ENCODE data around the gene CPA1. TPM values are rescaled to one million over a fixed set of nuclear protein-coding genes. Genes with fewer than 3 reads are reported as not detected.

Gene CPA1
- total RNA-seq, 2 donors from 2014 or later = not detected

DNA sequence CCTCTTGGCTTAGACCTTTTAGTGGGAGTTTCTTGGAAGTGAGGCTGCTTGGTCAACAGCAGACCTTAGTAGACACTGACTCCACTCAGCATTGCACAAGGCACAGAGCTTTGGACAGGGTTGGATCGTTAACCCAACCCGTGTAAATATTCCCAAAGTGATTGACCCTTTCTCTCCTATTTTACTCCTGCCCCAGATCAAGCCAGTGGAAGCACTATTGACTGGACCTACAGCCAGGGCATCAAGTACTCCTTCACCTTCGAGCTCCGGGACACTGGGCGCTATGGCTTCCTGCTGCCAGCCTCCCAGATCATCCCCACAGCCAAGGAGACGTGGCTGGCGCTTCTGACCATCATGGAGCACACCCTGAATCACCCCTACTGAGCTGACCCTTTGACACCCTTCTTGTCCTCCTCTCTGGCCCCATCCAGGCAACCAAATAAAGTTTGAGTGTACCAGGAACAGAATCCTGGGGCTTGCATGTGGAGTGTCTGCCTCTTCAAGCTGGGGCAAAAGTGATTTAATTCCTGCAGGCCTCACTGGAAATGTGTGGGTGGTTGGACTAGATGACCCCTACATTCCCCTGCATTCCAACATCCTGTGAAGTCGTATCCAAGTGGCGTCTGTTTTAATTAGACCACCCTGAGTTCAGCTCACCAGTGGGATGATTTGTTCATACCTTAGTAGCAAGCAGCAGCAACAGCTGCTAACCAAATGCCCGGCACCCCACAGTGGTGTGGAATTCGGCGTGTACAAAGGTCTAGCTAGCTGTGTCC lies 7.5 kb downstream of the CPA1 start:
- H3K4me3 ChIP-seq (ENCODE audit: low read length) = no peak overlapping the region
- 94 to 96% methylated on average over 7 to 12 of the region's 12 CpGs for WGBS, 2 experiments (ENCODE audit: insufficient coverage in 1 of 2, insufficient read length in 1 of 2)
- H3K9me3 ChIP-seq (ENCODE audit: control insufficient read depth, low read length) = no peaks in the 10 kb centered on the region
- peak overlapping the region; percentile 55 for H3K27ac ChIP-seq (ENCODE audit: low read depth, low read length)
- H3K4me1 ChIP-seq (ENCODE audit: control insufficient read depth, insufficient read depth, low read length) = no peaks in the 10 kb centered on the region
- Mint-ChIP-seq H3K4me1 (no peaks in the 10 kb centered on the region), H3K27ac (no peak overlapping the region), H3K4me3 (no peak overlapping the region), H3K36me3 (ENCODE audit: low read depth) (peaks cover 2% of the 10 kb centered on the region), H3K27me3 (ENCODE audit: insufficient read depth) (no peaks in the 10 kb centered on the region), H3K9me3 (peaks cover 6% of the 10 kb centered on the region)
- H3K9ac ChIP-seq (ENCODE audit: extremely low read depth, low read length, poor library complexity, severe bottlenecking) = no peak overlapping the region
- no peak for DNase-seq
- TF ChIP-seq, protein P1, sequence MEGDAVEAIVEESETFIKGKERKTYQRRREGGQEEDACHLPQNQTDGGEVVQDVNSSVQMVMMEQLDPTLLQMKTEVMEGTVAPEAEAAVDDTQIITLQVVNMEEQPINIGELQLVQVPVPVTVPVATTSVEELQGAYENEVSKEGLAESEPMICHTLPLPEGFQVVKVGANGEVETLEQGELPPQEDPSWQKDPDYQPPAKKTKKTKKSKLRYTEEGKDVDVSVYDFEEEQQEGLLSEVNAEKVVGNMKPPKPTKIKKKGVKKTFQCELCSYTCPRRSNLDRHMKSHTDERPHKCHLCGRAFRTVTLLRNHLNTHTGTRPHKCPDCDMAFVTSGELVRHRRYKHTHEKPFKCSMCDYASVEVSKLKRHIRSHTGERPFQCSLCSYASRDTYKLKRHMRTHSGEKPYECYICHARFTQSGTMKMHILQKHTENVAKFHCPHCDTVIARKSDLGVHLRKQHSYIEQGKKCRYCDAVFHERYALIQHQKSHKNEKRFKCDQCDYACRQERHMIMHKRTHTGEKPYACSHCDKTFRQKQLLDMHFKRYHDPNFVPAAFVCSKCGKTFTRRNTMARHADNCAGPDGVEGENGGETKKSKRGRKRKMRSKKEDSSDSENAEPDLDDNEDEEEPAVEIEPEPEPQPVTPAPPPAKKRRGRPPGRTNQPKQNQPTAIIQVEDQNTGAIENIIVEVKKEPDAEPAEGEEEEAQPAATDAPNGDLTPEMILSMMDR (conservative IDR thresholded peaks at IDR 0.05) = no peak
- H3K36me3 ChIP-seq (ENCODE audit: control insufficient read depth, insufficient read depth, low read length) = no peaks in the 10 kb centered on the region
- no peaks in the 10 kb centered on the region for H3K27me3 ChIP-seq (ENCODE audit: control insufficient read depth, insufficient read depth, low read length, poor library complexity, severe bottlenecking)

DNA sequence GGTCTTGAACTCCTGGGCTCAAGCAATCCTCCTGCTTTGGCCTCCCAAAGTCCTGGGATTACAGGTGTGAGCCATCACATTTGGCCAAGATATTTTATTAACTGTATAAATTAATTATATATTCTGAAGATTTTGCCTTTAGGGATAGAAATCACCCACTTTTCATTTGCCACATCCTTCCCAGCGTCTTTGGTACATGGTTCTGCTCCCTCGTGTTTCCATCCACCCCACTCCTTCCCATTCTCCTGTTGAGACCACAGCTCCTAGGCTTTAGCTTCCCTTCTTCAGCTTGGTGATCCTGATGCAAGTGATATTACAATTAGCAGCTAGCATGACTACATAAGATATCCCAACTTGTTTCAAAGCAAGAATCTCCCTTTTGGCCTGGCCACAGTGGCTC lies 8.4 kb downstream of the CPA1 start:
- peaks cover 2% of the 10 kb centered on the region for H3K36me3 Mint-ChIP-seq (ENCODE audit: low read depth)
- no peak overlapping the region for H3K27ac Mint-ChIP-seq
- WGBS, 2 experiments (ENCODE audit: insufficient coverage in 1 of 2, insufficient read length in 1 of 2) = 66 to 75% methylated on average over 2 of the region's 2 CpGs

DNA sequence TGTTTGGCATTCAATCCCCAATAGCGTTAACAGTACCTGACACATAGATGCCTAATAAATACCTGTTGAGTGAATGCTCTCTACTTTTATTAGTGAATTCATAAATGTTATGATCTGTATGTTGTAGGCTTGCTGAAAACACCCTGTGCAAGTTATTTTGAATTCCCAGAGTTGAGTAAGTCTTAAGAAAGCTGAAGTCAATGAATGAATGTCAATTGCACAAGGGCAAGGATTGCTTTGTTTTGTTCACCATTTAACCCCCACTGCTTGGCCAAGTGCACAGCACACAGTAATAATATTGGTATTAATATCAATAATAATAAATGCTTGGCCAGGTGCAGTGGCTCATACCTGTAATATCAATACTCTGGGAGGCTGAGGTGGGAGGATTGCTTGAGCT lies 10.2 kb downstream of the CPA1 start:
- Histone ChIP-seq H3K9ac (ENCODE audit: extremely low read depth, low read length, poor library complexity, severe bottlenecking) (no peak overlapping the region), H3K9me3 (ENCODE audit: control insufficient read depth, low read length) (no peaks in the 10 kb centered on the region), H3K27ac (ENCODE audit: low read depth, low read length) (no peak overlapping the region), H3K36me3 (ENCODE audit: control insufficient read depth, insufficient read depth, low read length) (no peaks in the 10 kb centered on the region), H3K4me1 (ENCODE audit: control insufficient read depth, insufficient read depth, low read length) (peaks cover 5% of the 10 kb centered on the region), H3K27me3 (ENCODE audit: control insufficient read depth, insufficient read depth, low read length, poor library complexity, severe bottlenecking) (no peaks in the 10 kb centered on the region), H3K4me3 (ENCODE audit: low read length) (no peak overlapping the region)
- TF ChIP-seq, protein P1 (conservative IDR thresholded peaks at IDR 0.05) = no peak
- DNase-seq = no peak
- H3K36me3 Mint-ChIP-seq (ENCODE audit: low read depth) = peaks cover 2% of the 10 kb centered on the region
- H3K4me1 Mint-ChIP-seq = peaks cover 11% of the 10 kb centered on the region
- H3K27ac Mint-ChIP-seq = no peak overlapping the region
- H3K27me3 Mint-ChIP-seq (ENCODE audit: insufficient read depth) = no peaks in the 10 kb centered on the region
- no peak overlapping the region for H3K4me3 Mint-ChIP-seq
- WGBS, 2 experiments (ENCODE audit: insufficient coverage in 1 of 2, insufficient read length in 1 of 2) = 94 to 100% methylated on average over 1 of the region's 1 CpG
- peaks cover 6% of the 10 kb centered on the region for H3K9me3 Mint-ChIP-seq

More for the DNA sequence above, 8.4 kb downstream of the CPA1 start:
- Mint-ChIP-seq H3K9me3 (peaks cover 6% of the 10 kb centered on the region), H3K27me3 (ENCODE audit: insufficient read depth) (no peaks in the 10 kb centered on the region), H3K4me3 (no peak overlapping the region), H3K4me1 (no peaks in the 10 kb centered on the region)
- no peaks in the 10 kb centered on the region for H3K4me1 ChIP-seq (ENCODE audit: control insufficient read depth, insufficient read depth, low read length)
- no peaks in the 10 kb centered on the region for H3K9me3 ChIP-seq (ENCODE audit: control insufficient read depth, low read length)
- no peak overlapping the region for H3K9ac ChIP-seq (ENCODE audit: extremely low read depth, low read length, poor library complexity, severe bottlenecking)
- no peak overlapping the region for H3K4me3 ChIP-seq (ENCODE audit: low read length)
- TF ChIP-seq, protein P1 (conservative IDR thresholded peaks at IDR 0.05) = no peak
- H3K27me3 ChIP-seq (ENCODE audit: control insufficient read depth, insufficient read depth, low read length, poor library complexity, severe bottlenecking) = no peaks in the 10 kb centered on the region
- DNase-seq = no peak
- no peaks in the 10 kb centered on the region for H3K36me3 ChIP-seq (ENCODE audit: control insufficient read depth, insufficient read depth, low read length)
- H3K27ac ChIP-seq (ENCODE audit: low read depth, low read length) = no peak overlapping the region

Data from endodermal cell (in vitro differentiated cells).